Ishikawa (cell line): ENCODE results near the gene SUFU.

Experiments
- CEBPB ChIP-seq: IDR thresholded peaks from 2 replicates; pipeline ENCODE4 v1.6.1; 2012
- CREB1 ChIP-seq: IDR thresholded peaks from 2 replicates; pipeline ENCODE4 v1.6.1; 2012; ENCODE audit warnings: low read depth
- EGR1 ChIP-seq: IDR thresholded peaks from 2 replicates; pipeline ENCODE4 v1.6.1; 2012
- EP300 ChIP-seq: IDR thresholded peaks from 2 replicates; pipeline ENCODE4 v1.6.1; 2012; ENCODE audit warnings: borderline replicate concordance
- FOXM1 ChIP-seq: IDR thresholded peaks from 2 replicates; pipeline ENCODE4 v1.6.1; 2012; ENCODE audit warnings: low read depth, borderline replicate concordance
- MAX ChIP-seq: IDR thresholded peaks from 2 replicates; pipeline ENCODE4 v1.6.1; 2012
- RAD21 ChIP-seq: IDR thresholded peaks from 2 replicates; pipeline ENCODE4 v1.6.1; 2012; ENCODE audit warnings: low read depth
- REST ChIP-seq: IDR thresholded peaks from 2 replicates; pipeline ENCODE4 v1.6.1; 2012; ENCODE audit warnings: low read depth, mild to moderate bottlenecking
- TAF1 ChIP-seq: IDR thresholded peaks from 2 replicates; pipeline ENCODE4 v1.6.1; 2012; ENCODE audit warnings: low read depth, mild to moderate bottlenecking
- TCF12 ChIP-seq: IDR thresholded peaks from 2 replicates; pipeline ENCODE4 v1.6.1; 2012; ENCODE audit warnings: low read depth
- USF1 ChIP-seq: IDR thresholded peaks from 2 replicates; pipeline ENCODE4 v1.6.1; 2012
- YY1 ChIP-seq: IDR thresholded peaks from 2 replicates; pipeline ENCODE4 v1.6.1; 2012; ENCODE audit warnings: low read depth

GRCh38 chr10:102504976-102505300 is 1.2 kb downstream of the SUFU start:
- TF ChIP-seq REST (no peak), RAD21 (no peak), TAF1 (no peak; the same call in 1 of the 2 replicates), USF1 (no peak), CEBPB (no peak), YY1 (no peak), EP300 (no peak), EGR1 (no peak), MAX (no peak), FOXM1 (no peak), TCF12 (no peak), CREB1 (no peak)
